ENCODE data around the gene ARNT2. TPM values are rescaled to one million over a fixed set of nuclear protein-coding genes. Genes with fewer than 3 reads are reported as not detected.

ARNT2 gene
- total and polyA plus RNA-seq, 2 of the 13 experiments (the other 11 are each of a cell fraction or from before 2014, with no cell fraction given): 0.69 to 1.7 TPM

DNA sequence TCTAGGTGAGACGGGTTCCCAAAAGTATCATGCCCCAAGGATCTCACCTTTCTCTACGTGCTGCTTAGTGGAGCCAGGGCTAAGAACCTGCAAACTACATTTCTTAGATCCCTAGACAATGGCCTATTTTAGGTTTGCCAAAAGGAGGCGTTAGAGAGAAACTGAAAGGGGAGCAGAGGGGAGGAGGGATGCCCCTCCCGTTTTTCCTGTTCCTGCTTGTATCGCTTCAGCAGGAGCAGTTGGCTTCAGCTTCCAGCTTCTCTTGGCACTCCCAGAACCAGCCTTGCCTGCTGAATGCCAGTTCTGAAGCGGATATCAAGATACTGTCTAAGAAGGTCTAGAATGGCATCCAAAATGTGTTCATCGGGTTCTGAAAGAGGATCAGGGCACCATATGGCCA, 232.5 kb downstream of the ARNT2 start:
- H3K9ac ChIP-seq (ENCODE audit: insufficient read depth, low read depth, low read length): no peak overlapping the region
- H3K4me1 ChIP-seq (ENCODE audit: insufficient read depth, low read length): no peaks in the 10 kb centered on the region
- TF ChIP-seq NPAS2 (CRISPR knock-in tag; IDR thresholded peaks at IDR 0.05; ENCODE audit: borderline replicate concordance): no peak
- TF ChIP-seq, protein P1, sequence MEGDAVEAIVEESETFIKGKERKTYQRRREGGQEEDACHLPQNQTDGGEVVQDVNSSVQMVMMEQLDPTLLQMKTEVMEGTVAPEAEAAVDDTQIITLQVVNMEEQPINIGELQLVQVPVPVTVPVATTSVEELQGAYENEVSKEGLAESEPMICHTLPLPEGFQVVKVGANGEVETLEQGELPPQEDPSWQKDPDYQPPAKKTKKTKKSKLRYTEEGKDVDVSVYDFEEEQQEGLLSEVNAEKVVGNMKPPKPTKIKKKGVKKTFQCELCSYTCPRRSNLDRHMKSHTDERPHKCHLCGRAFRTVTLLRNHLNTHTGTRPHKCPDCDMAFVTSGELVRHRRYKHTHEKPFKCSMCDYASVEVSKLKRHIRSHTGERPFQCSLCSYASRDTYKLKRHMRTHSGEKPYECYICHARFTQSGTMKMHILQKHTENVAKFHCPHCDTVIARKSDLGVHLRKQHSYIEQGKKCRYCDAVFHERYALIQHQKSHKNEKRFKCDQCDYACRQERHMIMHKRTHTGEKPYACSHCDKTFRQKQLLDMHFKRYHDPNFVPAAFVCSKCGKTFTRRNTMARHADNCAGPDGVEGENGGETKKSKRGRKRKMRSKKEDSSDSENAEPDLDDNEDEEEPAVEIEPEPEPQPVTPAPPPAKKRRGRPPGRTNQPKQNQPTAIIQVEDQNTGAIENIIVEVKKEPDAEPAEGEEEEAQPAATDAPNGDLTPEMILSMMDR (CRISPR knock-in tag; IDR thresholded peaks at IDR 0.05): 0 out of 2 replicates have a peak, but pooled peaks have one; percentile 8
- peaks cover 0 to 3% of the 10 kb centered on the region in 2 experiments; a peak in 2 of 5 replicates for H3K27me3 ChIP-seq (ENCODE audit: control insufficient read depth in 1 of 2, insufficient read depth in 2 of 2, low read length in 2 of 2)
- no peak overlapping the region for H3K4me3 ChIP-seq (replicated peaks in 1 of 3; ENCODE audit: insufficient read depth in 1 of 3, low read depth in 2 of 3, low read length in 3 of 3)
- BruUV-seq (replicated peaks): no TSS peak
- peak; percentile 12 for DNase-seq (ENCODE audit: low spot score)
- no peak overlapping the region for H2AFZ ChIP-seq (ENCODE audit: low read length)
- 13% methylated on average over 7 of the region's 7 CpGs for WGBS (ENCODE audit: low lambda C conversion rate)
- no peaks in the 10 kb centered on the region for H3K79me2 ChIP-seq (ENCODE audit: insufficient read depth, low read length)
- no peaks in the 10 kb centered on the region for H3K9me3 ChIP-seq (ENCODE audit: low read length)
- in situ Hi-C loops (cut with HindIII; ENCODE audit: extremely low pct_ligation_motif_present, low pct_unique_long_range_greater_than_20kb) (no loop called here), intact Hi-C loops (cut with micrococcal nuclease; ENCODE audit: unreplicated experiment) (no loop called here)
- H3K4me2 ChIP-seq (ENCODE audit: low read depth, low read length): no peak overlapping the region
- no peaks in the 10 kb centered on the region for H3K36me3 ChIP-seq (replicated peaks in 1 of 2; ENCODE audit: control insufficient read depth in 1 of 2, insufficient read depth in 2 of 2, low read length in 2 of 2)
- ChIA-PET CTCF (ENCODE audit: low intra/inter-chr PET ratio, low total read pairs) (no interaction called here), POLR2A (no interaction called here)
- no peak overlapping the region for H3K27ac ChIP-seq (ENCODE audit: extremely low read length, insufficient read depth, low read length)
- ATAC-seq: peak; percentile 47; the same call in 2 of the 3 replicates
- FAIRE-seq: peak; percentile 54
- H4K20me1 ChIP-seq (ENCODE audit: insufficient read depth, low read length): no peaks in the 10 kb centered on the region; the same call in 1 of the 2 replicates

DNA sequence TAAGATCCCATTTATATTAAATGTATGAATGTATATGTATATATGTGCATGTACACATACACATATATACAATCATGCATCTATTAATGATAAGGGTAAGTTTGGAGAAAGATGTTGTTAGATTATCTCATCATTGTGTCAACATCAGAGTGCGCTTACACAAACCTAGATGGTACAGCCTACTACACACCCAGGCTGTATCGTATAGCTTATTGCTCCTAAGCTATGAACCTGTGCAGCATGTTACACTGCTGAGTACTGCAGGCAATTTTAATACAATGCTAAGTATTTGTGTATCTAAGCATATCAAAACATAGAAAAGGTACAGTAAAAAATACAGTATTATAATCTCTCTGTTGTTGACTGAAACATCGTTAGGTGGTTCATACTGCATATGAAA, 233.6 kb downstream of the ARNT2 start:
- Histone ChIP-seq H3K27ac (ENCODE audit: extremely low read length, insufficient read depth, low read length) (no peak overlapping the region), H2AFZ (ENCODE audit: low read length) (no peak overlapping the region), H4K20me1 (ENCODE audit: insufficient read depth, low read length) (no peaks in the 10 kb centered on the region; the same call in 1 of the 2 replicates), H3K4me1 (ENCODE audit: insufficient read depth, low read length) (no peaks in the 10 kb centered on the region), H3K9me3 (ENCODE audit: low read length) (no peaks in the 10 kb centered on the region), H3K9ac (ENCODE audit: insufficient read depth, low read depth, low read length) (no peak overlapping the region), H3K36me3 (replicated peaks in 1 of 2; ENCODE audit: control insufficient read depth in 1 of 2, insufficient read depth in 2 of 2, low read length in 2 of 2) (no peaks in the 10 kb centered on the region), H3K27me3 (ENCODE audit: control insufficient read depth in 1 of 2, insufficient read depth in 2 of 2, low read length in 2 of 2) (peaks cover 2 to 3% of the 10 kb centered on the region in 2 experiments; a peak in 2 of 5 replicates), H3K4me2 (ENCODE audit: low read depth, low read length) (no peak overlapping the region), H3K79me2 (ENCODE audit: insufficient read depth, low read length) (no peaks in the 10 kb centered on the region), H3K4me3 (replicated peaks in 1 of 3; ENCODE audit: insufficient read depth in 1 of 3, low read depth in 2 of 3, low read length in 3 of 3) (no peak overlapping the region)
- FAIRE-seq (no peak), ATAC-seq (no peak), DNase-seq (ENCODE audit: low spot score) (no peak)
- no TSS peak for BruUV-seq (replicated peaks)
- intact Hi-C loops (cut with micrococcal nuclease; ENCODE audit: unreplicated experiment) (no loop called here), in situ Hi-C loops (cut with HindIII; ENCODE audit: extremely low pct_ligation_motif_present, low pct_unique_long_range_greater_than_20kb) (no loop called here)
- CTCF ChIA-PET (ENCODE audit: low intra/inter-chr PET ratio, low total read pairs): no interaction called here
- POLR2A ChIA-PET: no interaction called here
- 17% methylated on average over 3 of the region's 3 CpGs for WGBS (ENCODE audit: low lambda C conversion rate)
- TF ChIP-seq, protein P2, sequence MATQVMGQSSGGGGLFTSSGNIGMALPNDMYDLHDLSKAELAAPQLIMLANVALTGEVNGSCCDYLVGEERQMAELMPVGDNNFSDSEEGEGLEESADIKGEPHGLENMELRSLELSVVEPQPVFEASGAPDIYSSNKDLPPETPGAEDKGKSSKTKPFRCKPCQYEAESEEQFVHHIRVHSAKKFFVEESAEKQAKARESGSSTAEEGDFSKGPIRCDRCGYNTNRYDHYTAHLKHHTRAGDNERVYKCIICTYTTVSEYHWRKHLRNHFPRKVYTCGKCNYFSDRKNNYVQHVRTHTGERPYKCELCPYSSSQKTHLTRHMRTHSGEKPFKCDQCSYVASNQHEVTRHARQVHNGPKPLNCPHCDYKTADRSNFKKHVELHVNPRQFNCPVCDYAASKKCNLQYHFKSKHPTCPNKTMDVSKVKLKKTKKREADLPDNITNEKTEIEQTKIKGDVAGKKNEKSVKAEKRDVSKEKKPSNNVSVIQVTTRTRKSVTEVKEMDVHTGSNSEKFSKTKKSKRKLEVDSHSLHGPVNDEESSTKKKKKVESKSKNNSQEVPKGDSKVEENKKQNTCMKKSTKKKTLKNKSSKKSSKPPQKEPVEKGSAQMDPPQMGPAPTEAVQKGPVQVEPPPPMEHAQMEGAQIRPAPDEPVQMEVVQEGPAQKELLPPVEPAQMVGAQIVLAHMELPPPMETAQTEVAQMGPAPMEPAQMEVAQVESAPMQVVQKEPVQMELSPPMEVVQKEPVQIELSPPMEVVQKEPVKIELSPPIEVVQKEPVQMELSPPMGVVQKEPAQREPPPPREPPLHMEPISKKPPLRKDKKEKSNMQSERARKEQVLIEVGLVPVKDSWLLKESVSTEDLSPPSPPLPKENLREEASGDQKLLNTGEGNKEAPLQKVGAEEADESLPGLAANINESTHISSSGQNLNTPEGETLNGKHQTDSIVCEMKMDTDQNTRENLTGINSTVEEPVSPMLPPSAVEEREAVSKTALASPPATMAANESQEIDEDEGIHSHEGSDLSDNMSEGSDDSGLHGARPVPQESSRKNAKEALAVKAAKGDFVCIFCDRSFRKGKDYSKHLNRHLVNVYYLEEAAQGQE (IDR thresholded peaks at IDR 0.05; ENCODE audit: borderline replicate concordance in 1 of 2, low read depth in 1 of 2, low read length in 2 of 2): no peak
- TF ChIP-seq ZFP41 (CRISPR knock-in tag; IDR thresholded peaks at IDR 0.05; ENCODE audit: borderline replicate concordance) (no peak), GFI1 (CRISPR knock-in tag; IDR thresholded peaks at IDR 0.05; ENCODE audit: borderline replicate concordance) (no peak), ATF1 (CRISPR knock-in tag; IDR thresholded peaks at IDR 0.05) (no peak), CBX1 (IDR thresholded peaks at IDR 0.05; ENCODE audit: low read depth) (no peak), TP53 (CRISPR knock-in tag; conservative IDR thresholded peaks at IDR 0.05) (no peak), ZSCAN20 (CRISPR knock-in tag; IDR thresholded peaks at IDR 0.05; ENCODE audit: borderline replicate concordance) (no peak), ZNF557 (CRISPR knock-in tag; IDR thresholded peaks at IDR 0.05) (no peak), SMAD1 (CRISPR knock-in tag; IDR thresholded peaks at IDR 0.05; ENCODE audit: borderline replicate concordance, low read depth) (no peak), POLR2A (IDR thresholded peaks at IDR 0.05; ENCODE audit: insufficient read depth in 1 of 2, low read depth in 2 of 2, low read length in 2 of 2) (no peak)
- TF ChIP-seq, protein P3, sequence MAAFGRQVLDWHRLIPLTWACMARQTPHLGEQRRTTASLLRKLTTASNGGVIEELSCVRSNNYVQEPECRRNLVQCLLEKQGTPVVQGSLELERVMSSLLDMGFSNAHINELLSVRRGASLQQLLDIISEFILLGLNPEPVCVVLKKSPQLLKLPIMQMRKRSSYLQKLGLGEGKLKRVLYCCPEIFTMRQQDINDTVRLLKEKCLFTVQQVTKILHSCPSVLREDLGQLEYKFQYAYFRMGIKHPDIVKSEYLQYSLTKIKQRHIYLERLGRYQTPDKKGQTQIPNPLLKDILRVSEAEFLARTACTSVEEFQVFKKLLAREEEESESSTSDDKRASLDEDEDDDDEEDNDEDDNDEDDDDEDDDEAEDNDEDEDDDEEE (CRISPR knock-in tag; IDR thresholded peaks at IDR 0.05): no peak

Measured in HepG2 (cell line).